HG03575 (cell line): ENCODE results near the gene ZCCHC10.

Experiments used
- ATAC-seq: cut with Tn5 transposase; IDR thresholded peaks from one replicate; pipeline ENCODE4 v1.9.1; 2021; ENCODE audit not compliant: unreplicated experiment, insufficient number of reproducible peaks, low FRiP score; ENCODE audit errors: extremely low read depth

ZCCHC10 gene

DNA sequence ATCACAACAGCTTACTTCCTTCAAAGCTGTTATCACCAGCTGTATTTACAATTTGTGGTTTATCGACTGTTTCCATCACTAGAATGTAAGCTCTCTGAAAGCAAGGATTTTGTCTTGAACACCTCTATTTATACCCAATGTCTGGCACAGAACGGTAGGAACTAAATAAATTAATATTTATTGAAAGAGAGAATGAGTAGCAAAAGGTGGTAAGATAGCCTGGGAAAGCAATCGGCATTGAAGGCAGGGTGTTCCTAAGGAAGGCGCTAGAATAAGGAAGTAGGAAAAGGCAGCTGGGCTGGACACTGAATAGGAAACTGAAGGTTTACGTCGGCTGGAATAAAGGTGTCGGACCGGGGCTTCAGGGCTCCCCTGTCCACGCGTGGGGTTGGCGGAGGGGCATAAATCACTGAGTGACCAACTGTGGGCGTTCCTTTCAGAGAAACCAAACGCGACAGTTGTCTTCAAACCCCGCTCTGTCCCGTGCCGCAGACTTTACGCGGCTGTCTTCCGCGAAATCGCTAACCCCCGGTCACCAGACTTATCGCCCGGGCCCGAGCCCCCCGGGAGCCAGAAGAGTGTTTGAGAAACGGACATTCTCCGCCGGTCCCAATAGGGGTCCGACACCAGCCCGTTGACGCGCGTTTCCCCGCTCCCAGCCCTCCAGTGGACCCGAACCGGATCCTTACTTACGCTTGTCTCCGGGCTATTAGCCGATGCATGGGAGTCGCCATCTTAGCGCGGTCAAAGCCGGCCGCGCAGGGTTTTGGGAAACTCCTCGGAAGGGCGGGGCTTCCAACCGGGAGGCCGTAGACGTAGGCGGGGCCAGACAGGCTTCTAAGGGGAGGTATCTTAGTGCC is at the start of gene ZCCHC10:
ZCCHC10 (minus strand) TSS at position 746 of the 860 bp plus-strand sequence; CDS start at position 734, 12 bp downstream.
- ATAC-seq: no peak

DNA sequence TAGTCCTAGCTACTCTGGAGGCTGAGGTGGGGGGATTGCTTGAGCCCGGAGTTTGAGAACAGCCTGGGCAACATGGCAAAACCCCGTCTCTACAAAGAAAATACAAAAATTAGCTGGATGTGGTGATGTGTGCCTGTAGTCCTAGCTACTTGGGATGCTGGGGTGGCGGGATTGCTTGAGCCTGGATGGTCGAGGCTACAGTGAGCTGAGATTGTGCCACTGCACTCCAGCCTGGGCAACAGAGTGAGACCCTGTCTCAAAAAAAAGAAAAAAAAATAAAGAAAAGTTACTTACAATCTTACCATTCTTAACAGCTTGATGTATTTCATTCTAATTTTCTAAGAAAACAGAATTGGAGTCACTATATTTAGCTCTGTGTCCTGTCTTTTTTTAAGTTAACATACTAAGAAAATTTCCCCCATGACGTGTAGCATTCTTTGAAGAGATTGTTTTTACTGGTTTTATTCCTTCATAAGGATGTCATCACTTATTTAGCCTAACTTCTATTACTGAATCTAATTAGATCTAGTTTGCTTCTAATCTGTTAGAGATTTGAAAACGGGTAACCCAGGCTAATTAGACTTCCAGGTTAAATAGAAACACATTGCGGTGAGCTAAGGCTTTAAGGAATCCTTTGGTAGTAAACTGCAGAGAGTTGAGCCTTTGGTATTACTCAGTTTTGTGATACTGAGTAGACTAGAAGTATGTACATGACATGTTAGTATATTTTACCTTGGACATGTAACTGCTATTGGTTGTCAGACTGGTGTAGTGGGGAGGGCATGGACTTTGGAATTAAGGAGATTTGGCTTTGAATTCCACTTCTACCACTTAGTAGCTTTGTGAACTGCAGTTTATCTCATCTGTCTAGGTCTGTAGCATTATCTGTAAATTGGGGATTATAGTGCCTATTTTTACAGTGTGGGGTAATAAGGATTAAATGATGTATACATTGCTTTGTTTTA is 49.5 kb upstream of the ZCCHC10 start:
- ATAC-seq: no peak

DNA sequence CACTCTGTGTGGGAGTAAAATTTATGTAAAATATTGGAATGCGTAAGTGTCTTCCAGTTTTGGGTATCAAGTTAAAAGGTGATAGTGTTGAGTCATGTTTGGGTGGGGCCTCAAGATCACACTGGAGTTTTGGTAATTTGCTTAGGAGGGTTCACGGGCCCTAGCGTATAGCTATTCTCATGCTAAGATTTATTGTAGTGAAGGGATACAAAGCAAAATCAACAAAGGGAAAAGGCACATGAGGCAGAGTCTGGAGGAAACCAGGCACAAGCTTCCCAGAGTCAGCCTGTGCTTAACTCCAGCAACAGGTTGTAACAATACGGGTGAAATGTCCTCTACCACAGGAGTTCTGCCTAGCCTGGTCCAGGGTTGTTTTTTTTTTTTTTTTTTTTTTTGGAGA is 45.7 kb upstream of the ZCCHC10 start:
- no peak for ATAC-seq

DNA sequence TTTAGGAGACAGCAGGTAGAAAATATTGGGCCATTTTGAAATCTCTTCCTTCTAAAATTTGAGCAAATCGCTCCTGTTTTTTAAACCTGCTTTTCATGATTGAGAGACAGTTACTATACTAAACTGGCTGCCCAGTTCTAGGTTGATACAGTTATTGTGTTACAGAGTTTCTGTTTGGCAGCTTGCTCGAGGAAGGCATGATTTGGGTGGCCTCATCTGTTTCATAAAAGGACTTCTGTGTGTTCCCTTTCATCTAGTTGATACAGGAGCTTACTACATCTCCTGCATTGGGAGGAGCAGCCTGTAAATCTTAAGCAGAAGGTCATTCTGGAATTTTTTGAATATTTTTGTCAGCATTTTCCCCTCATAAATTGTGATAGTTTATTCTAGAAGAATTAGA is 39.7 kb upstream of the ZCCHC10 start:
- ATAC-seq: no peak

DNA sequence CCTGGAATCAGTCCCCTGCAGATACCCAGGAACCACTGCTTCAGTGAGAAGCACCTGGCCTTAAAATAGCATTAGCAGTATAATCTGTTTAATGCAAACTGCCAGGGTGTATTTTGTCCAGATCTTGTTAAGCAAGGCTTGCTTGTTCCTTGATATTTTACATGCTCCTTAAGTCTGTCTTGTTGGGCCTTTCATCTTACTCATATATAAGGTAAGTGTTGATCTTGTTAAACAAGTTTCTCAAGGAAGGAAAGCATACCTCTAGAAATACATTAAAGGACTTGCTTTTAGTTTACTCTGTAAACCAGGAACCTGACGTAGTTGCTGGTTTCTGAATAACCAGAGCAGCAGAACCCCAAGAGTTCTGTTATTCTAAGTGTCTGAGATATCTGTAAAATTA is 39.1 kb upstream of the ZCCHC10 start:
- ATAC-seq: no peak

DNA sequence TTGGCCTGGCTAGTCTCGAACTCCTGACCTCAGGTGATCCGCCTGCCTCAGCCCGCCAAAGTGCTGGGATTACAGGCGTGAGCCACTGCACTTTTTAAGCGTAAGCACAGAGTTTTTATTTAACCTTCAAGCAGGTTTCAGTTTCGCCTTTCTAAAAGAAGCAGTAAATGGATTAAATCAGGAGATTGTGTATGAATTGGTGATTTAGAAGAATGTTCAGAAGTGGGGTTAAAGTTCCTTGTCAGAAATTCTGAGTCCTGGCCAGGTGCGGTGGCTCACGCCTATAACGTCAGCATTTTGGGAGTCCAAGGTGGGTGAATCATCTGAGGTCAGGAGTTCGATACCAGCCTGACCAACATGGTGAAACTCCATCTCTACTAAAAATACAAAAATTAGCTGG is 37.6 kb upstream of the ZCCHC10 start:
- ATAC-seq: no peak

DNA sequence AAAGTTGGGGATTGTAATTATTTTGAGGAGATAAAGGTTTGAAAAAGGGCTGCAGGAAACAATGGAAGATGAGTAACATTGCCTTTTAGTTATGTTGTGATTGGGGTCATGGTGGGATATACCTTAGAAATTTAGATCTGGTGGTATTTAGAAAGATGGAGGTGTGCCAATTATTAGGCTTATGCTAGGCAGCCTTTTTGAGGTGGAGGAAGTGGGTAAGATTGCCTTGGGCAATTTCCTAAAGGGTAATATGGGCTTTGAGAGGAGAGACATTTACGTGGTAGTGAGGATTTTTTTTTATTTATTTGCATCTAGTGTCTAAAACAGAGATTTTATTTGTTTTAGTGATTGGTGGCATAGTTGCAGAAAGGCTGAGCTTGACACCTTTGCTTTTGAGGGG is 35.9 kb upstream of the ZCCHC10 start:
- no peak for ATAC-seq

DNA sequence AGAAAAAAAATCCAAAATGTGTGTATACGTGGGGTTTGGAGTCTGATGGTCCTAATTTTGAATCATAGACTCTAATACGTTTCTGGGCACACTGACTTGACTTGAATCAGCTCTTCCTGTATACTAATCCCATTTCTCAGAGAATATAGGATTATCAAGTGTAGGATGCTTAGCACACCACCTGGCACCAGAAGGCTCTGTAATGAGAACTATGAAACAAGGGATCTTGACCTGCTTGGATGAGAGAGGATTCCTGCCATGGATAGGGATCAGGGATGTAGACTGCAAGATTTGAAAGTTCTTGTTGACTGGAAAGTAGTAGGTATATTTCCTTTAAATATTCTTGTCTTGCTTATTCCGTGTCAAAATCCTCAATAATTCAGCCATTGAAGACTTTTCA is 33.3 kb upstream of the ZCCHC10 start:
- ATAC-seq: no peak

DNA sequence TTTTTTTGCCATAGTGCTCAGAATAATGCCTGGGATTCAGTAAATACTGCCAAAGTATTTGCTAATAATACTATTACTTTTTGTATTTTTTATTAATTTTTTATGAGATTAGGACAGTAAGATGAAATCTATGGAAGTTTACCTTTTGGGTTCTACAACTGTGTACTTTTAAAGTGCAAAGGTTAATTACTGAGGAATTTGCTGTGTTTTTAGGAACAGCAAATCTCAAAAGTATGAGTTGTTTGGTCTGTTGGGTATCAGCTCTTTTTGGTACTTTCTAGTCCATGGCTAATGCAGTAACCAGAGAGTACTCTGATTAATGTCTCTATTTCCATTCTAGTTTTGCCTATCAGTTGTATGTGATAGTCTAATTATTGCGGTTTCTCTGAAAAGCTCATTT is 30.5 kb upstream of the ZCCHC10 start:
- no peak for ATAC-seq

DNA sequence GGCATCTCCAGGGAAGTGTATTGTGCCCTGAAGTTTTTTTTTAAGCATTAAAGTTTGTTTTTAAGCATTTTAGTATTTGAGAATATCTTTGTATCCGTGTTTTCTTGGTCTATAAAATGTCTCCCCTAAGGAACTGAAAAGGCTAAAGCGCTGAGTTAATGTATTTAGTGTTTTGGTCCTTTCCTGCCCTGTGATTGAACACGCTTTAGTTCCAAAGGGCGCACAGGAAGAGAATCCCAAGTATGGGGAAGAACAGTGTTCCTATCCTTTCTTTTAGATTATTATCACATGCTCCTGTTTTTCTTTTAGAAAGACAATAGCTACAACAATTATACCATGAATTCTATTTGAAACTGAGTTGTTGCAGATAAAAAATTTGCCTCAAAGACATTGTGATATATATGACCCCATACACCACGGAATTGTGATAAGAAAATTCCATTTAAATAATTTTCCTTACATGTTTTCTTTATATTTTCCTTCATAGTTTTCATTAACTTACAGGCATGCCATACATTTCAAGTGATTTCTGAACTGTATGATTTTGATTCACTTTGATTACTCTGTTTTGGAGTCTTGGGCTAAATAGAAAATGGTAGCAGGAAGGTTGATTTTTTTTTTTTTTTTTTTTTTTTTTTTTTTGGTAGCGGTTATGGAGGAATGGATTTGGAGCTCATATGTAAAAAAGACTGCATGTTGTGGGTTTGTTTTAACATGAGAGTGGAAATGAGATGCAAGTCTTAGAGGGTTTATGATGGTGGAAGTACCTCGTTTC is 28.5 kb upstream of the ZCCHC10 start:
- no peak for ATAC-seq

DNA sequence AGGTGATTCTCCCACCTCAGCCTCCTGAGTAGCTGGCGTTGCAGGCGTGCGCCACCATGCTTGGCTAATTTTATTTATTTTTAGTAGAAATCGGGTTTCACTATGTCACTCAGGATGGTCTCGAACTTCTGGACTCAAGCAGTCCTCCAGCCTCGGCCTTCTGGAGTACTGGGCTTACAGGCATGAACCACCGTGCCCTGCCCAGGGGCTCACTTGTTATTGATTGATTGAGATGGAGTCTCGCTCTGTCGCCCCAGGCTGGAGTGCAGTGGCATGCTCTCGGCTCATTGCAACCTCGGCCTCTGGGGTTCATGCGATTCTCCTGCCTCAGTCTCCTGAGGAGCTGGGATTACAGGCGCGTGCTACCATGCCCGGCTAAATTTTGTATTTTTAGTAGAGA is 27.1 kb upstream of the ZCCHC10 start:
- no peak for ATAC-seq

DNA sequence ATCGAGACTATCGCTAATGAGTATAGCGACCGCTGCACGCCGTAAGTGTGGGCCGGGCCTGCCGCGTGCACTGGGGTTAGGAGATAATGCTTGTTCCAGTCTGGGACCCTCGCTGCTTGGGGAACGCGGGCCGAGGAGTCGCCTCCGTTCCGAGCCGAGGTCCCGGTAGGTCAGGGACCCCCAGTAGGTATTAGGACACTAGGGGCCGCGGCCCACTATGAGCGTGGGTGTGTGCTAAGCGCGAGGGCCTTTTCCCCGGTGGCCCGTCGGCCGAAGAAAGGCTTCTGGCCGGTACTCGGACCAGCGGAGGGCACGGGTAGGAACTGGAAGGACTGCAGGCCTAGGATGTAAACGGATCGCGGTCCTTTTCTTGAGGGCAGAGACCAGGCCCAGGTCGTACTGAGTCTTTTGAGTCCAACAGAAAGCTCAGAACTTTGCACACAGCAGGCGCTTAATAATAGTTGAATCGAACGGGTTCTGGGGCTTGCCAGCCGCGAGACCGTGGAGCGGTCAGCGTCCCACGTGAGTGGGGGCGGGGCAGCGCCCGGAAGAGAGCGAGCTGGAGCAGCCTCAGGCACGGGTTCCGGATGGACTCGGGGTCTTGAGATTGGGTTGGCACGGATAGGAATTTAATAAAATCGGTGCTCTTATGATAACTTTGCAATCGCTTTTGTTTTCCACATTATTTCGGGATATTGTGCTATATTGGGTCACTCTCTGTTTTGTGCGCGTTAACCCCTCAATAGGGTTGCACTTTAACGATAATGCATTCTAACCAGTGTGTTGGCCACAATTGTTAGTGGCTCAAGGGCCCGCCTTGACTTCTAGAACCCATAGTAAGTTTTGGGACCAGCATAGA is 26.2 kb upstream of the ZCCHC10 start:
- ATAC-seq: no peak

DNA sequence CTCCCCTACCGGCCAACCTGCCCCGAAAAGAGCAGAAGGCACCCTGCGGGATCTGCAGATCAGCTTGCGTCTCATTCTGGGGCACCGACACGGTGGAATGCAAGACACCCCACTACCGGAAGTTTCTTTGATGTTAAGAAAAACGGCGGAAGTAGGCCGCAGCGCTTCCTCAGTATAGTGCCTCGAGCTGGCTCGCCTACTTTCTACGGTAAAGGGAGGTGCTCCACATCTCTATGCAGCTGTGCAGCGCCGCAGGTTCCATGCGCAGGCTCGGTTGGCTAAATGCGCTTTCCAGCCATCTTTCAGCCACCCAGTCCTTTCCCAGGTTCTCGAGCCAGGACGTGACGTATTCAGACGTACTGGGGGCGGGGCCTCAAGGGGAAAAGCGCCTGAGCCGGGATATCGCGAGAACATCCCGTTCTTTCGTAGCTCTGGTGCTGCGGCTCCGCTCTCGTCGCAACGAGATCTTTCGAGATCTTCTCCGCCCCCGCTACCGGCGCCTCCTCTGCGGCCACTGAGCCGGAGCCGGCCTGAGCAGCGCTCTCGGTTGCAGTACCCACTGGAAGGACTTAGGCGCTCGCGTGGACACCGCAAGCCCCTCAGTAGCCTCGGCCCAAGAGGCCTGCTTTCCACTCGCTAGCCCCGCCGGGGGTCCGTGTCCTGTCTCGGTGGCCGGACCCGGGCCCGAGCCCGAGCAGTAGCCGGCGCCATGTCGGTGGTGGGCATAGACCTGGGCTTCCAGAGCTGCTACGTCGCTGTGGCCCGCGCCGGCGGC is 25.4 kb upstream of the ZCCHC10 start, which contains the start of gene HSPA4:
HSPA4 (plus strand) TSS at position 472 of the 775 bp plus-strand sequence; CDS start at position 710, 238 bp downstream.
- peak; percentile 46 for ATAC-seq

DNA sequence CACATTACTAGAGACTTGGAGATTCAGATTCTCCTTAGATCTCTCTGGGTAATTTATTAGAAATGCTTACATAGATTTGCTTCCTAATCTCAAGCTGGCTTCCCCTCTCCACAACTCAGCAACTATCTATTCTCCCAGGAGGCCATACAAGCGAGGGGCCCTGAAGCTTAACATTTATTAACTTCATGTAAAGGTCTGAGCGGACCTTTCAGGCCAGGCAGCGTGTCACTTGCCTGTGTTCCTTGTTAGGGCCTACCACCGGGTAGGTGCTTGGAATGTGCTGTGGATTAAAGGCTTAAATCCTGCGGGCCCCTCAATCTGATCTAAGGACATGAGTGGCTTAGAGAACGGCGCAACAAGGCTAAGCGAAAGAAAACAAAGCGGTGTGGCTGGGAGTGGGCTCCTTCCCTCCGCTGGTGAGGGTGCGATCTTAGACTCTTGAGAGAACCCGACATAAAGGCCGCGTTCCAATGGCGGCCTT is 24.8 kb upstream of the ZCCHC10 start:
- ATAC-seq: no peak

DNA sequence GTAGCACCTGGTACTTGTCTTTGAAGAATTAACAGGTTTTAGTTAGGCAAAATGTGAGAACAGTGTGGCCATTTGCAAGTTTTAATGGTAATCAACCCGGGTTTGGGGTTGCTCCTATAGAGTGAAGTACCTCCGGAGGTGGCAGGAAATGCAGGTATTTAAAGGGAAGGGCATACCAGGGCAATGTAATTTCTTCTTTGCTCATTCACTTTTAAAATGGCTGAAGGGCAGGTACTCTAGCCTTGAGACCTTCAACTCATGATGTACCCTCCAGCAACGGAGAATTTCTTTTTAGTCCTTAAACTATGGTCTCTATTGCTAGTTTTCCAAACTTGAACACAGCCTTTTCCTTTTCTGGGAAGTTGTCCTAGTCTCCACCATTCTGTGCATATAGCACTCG is 24.2 kb upstream of the ZCCHC10 start:
- ATAC-seq: no peak

DNA sequence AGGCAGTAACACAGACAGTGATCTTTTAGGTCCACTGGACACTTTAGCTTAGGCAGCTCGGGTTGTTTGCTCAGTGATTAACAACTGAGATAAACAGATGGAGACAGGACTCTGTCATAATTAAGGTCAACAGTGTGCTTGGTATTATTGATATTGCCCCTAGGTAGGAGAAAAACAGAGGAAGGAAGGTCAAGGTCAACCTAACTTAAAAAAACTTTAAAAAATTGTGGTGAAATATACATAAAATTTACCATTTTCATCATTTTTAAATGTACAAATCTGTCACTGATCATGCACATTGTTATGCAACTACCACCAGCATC is 23.3 kb upstream of the ZCCHC10 start:
- ATAC-seq: no peak

DNA sequence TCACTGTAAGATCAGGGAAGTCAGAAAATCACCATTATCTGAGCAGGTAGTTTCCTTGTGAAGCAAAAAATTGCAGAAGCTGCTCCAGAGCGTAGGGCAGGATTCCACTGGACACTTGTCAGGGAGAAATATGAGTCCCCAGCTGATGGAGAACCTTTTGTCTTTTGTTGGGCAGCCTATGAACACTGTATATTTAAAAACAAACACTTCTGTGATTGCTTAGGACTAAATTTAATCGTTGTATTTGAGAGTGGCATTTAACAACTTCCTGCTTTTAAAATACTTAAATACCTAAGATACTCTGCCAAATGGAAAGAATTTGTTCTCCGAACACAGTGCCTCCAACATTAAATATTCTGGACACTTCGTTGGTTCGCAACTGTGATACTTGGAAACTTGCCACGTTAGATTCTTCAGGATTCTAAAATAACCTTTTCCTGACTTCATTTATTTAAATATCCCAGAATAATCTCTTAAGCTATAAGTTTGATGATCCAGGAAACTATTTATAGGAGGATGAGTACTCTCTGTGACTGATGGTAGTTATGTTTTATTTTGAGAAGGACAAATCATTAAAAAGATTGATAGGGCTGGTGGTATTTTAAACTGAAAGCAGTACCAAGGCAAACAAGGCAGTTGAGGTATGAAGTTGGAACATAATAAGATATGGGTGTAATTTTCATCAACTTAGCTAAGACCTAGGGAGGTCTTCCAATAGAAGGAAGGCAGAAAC is 22.8 kb upstream of the ZCCHC10 start:
- ATAC-seq: no peak
